Adrenal gland (tissue), 5 donors: Measurements from ENCODE around the gene TPD52L2.
A peak's percentile ranks its signal among the peaks of the same experiment; 100 is the strongest.

ENCODE experiments used
- POLR2A ChIP-seq, 2 donors: fragments of 450-650 bp; IDR thresholded peaks; one replicate each; pipeline ENCODE4 v1.6.1; 2017; ENCODE audit warnings: antibody characterized with exemption in 2 of 2, mild to moderate bottlenecking in 2 of 2, moderate library complexity in 1 of 2
- TF ChIP-seq, protein P1 (sequence below), 6 experiments: fragments of 450-650 bp in 4 of 6; fragments of 200-600 bp in 2 of 6; sonication (generic) in 1 of 6; IDR thresholded peaks; 1 replicate in 5 of 6; 2 replicates in 1 of 6; pipeline versions ENCODE4 v1.5.1 to v1.8.0; 2016 to 2021; ENCODE audit warnings: antibody characterized with exemption in 6 of 6, mild to moderate bottlenecking in 2 of 6, moderate library complexity in 1 of 6
- donor health status: DM: no; HTN: no; CAD: no.

- TF ChIP-seq POLR2A (IDR thresholded peaks at IDR 0.05) = peak; percentile 38 to 68
- TF ChIP-seq, protein P1, sequence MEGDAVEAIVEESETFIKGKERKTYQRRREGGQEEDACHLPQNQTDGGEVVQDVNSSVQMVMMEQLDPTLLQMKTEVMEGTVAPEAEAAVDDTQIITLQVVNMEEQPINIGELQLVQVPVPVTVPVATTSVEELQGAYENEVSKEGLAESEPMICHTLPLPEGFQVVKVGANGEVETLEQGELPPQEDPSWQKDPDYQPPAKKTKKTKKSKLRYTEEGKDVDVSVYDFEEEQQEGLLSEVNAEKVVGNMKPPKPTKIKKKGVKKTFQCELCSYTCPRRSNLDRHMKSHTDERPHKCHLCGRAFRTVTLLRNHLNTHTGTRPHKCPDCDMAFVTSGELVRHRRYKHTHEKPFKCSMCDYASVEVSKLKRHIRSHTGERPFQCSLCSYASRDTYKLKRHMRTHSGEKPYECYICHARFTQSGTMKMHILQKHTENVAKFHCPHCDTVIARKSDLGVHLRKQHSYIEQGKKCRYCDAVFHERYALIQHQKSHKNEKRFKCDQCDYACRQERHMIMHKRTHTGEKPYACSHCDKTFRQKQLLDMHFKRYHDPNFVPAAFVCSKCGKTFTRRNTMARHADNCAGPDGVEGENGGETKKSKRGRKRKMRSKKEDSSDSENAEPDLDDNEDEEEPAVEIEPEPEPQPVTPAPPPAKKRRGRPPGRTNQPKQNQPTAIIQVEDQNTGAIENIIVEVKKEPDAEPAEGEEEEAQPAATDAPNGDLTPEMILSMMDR (IDR thresholded peaks at IDR 0.05) = no peak
Measured at GRCh38 chr20:63894358-63895201, 29.5 kb downstream of the TPD52L2 start, which contains the start of gene DNAJC5.
